ENCODE data around the gene PLA2G2D. TPM values are rescaled to one million over a fixed set of nuclear protein-coding genes. Genes with fewer than 3 reads are reported as not detected.

Gene PLA2G2D, protein sequence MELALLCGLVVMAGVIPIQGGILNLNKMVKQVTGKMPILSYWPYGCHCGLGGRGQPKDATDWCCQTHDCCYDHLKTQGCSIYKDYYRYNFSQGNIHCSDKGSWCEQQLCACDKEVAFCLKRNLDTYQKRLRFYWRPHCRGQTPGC
- polyA plus RNA-seq: under 1 TPM in 2 of 4 donors, not detected in 2; 0.40 to 0.41 TPM
- long read RNA-seq, donor 1: 0 reads
- long read RNA-seq, donor 2: 0 reads
- long read RNA-seq, donor 3: 0 reads
- long read RNA-seq, donor 4: 0 reads
- long read RNA-seq, donor 5: 0 reads
- long read RNA-seq, donor 6: 0 reads
- long read RNA-seq, donor 7: 0 reads
- long read RNA-seq, donor 8: 0 reads
- long read RNA-seq, donor 9: 0 reads
- long read RNA-seq, donor 10: 0 reads

DNA sequence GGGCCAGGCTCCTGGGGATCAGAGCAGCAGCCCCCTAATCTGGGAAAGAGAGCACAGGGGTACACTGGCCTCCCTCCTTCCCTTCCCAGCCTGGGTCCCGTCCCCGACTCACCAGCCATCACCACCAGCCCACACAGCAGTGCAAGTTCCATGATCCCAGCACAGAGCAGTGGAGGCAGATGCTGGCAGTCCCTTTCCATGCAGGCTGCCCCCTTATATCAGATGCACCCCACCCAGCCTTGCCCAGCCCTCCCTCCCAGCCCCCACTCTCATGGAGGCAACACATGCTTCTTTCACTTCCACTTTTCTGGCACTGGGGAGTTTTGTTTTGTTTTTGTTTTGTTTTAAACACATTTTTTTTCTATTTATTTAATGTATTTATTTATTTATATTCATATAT is at the start of gene PLA2G2D:
Gene PLA2G2D (minus strand): TSS at position 190 of the 400 bp plus-strand sequence. CDS start 38 bp downstream, at position 152.
- Histone ChIP-seq H3K4me1 (ENCODE audit: control insufficient read depth in 3 of 3, insufficient read depth in 2 of 3, low read depth in 1 of 3, low read length in 2 of 3) (no peaks in the 10 kb centered on the region), H3K27ac (ENCODE audit: low read depth in 1 of 3, low read length in 2 of 3) (no peak within 1 kb of the TSS), H3K4me3 (ENCODE audit: low read depth in 1 of 3, low read length in 3 of 3) (no peak within 1 kb of the TSS), H3K9me3 (ENCODE audit: control insufficient read depth in 2 of 2, insufficient read depth in 1 of 2, low read depth in 1 of 2, low read length in 1 of 2) (no peaks in the 10 kb centered on the region), H3K36me3 (ENCODE audit: control insufficient read depth in 3 of 3, insufficient read depth in 2 of 3, low read depth in 1 of 3, low read length in 3 of 3) (no peaks in the 10 kb centered on the region), H3K27me3 (ENCODE audit: control insufficient read depth in 3 of 3, insufficient read depth in 3 of 3, low read length in 3 of 3) (no peaks in the 10 kb centered on the region)
- DNase-seq: no peak
- no peak for FAIRE-seq
- 87 to 100% methylated on average over 2 of the region's 2 CpGs; no CpG with 5 or more reads in 1 of the 3 donors for WGBS, 3 donors

DNA sequence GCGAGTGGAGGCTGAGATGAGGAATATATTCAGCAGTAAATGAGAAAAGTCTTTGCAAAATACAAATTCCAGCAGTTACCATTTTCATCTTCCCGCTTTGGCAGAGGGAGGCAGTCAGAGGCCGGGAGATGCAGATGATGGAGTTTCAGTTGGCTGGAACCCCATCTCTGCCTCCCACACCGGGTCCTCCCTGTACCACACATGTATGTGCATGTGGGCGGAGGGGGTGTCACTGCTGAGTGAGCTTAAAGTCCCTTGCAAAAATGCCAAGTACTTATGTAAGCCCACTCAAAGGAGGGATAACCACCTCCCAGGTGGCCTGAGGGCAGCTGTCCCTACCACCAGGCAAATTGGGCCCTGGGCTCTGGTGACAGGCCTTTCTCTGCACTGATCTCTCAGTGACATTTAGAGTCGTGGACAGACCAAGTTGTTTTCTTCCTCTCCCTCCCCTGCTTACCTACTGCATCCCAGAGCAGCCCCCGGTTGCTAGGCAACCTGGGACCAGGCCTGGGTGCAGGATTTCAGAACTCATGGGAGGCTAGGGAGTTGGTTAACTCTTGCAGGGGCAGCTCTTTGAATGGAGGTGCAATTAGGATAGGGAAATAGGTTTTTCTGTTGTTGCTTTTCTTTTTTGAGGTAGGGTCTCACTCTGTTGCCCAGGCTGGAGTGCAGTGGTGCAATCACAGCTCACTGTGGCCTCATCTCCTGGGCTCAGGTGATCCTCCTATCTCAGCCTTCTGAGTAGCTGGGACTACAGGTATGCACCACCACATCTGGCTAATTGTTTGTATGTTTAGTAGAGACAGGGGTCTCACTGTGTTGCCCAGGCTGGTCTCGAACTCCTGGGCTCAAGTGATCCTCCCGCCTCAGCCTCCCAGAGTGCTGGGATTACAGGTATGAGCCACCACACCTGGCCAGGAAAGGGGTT is 49.5 kb upstream of the PLA2G2D start:
- Histone ChIP-seq H3K4me3 (ENCODE audit: low read depth in 1 of 3, low read length in 3 of 3) (no peak overlapping the region), H3K4me1 (ENCODE audit: control insufficient read depth in 3 of 3, insufficient read depth in 2 of 3, low read depth in 1 of 3, low read length in 2 of 3) (no peaks in the 10 kb centered on the region), H3K27ac (ENCODE audit: low read depth in 1 of 3, low read length in 2 of 3) (no peak overlapping the region), H3K27me3 (ENCODE audit: control insufficient read depth in 3 of 3, insufficient read depth in 3 of 3, low read length in 3 of 3) (no peaks in the 10 kb centered on the region), H3K9me3 (ENCODE audit: control insufficient read depth in 2 of 2, insufficient read depth in 1 of 2, low read depth in 1 of 2, low read length in 1 of 2) (peaks cover 0 to 16% of the 10 kb centered on the region in 2 donors), H3K36me3 (ENCODE audit: control insufficient read depth in 3 of 3, insufficient read depth in 2 of 3, low read depth in 1 of 3, low read length in 3 of 3) (no peaks in the 10 kb centered on the region)
- DNase-seq (no peak), FAIRE-seq (no peak)
- 77 to 84% (median 81%) methylated on average over 9 of the region's 9 CpGs for WGBS, 3 donors

DNA sequence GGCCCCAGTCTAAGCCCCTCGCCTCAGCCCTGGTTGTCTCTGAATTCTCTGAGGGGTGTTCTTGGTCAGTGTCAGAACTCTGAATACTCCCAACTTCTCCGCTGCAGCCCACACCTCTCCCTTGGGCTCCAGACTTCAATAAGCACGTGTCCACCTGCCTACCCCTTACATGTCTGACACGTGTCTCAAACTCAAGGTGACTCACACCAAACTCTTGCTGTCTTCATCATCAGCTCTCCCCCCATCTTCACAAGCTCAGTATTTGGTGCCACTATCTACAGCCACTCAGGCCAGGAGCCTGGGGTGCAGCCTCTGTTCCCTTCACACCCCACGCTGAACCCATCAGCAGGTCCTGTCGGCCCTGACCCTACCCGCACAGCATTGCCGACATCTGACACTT is 47.8 kb upstream of the PLA2G2D start:
- Histone ChIP-seq H3K27ac (ENCODE audit: low read depth in 1 of 3, low read length in 2 of 3) (no peak overlapping the region), H3K4me1 (ENCODE audit: control insufficient read depth in 3 of 3, insufficient read depth in 2 of 3, low read depth in 1 of 3, low read length in 2 of 3) (no peaks in the 10 kb centered on the region), H3K27me3 (ENCODE audit: control insufficient read depth in 3 of 3, insufficient read depth in 3 of 3, low read length in 3 of 3) (no peaks in the 10 kb centered on the region), H3K4me3 (ENCODE audit: low read depth in 1 of 3, low read length in 3 of 3) (no peak overlapping the region), H3K9me3 (ENCODE audit: control insufficient read depth in 2 of 2, insufficient read depth in 1 of 2, low read depth in 1 of 2, low read length in 1 of 2) (peaks cover 0 to 33% of the 10 kb centered on the region in 2 donors), H3K36me3 (ENCODE audit: control insufficient read depth in 3 of 3, insufficient read depth in 2 of 3, low read depth in 1 of 3, low read length in 3 of 3) (no peaks in the 10 kb centered on the region)
- DNase-seq (no peak), FAIRE-seq (no peak)
- 81 to 89% (median 83%) methylated on average over 8 of the region's 8 CpGs for WGBS, 3 donors

DNA sequence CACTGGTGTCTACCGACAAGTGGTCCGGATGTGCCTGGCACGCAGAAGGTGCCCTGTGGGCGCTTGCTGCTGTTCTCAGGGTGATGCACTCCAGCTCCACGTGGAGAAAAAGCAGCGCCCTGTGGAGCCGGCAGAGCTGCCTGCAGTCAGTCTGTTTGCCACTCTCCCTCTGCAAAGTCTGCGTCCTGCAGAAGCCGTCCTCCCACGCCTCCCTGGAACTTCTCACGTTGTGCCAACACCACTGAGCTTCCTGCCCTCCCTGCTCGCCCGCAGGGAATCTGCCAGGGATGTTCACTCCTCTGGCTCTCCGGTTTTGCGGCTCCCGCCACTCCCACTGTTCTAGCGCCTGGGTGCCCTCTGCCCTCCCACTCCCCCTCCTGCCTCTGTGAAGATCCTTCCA is 46.7 kb upstream of the PLA2G2D start:
- Histone ChIP-seq H3K4me1 (ENCODE audit: control insufficient read depth in 3 of 3, insufficient read depth in 2 of 3, low read depth in 1 of 3, low read length in 2 of 3) (no peaks in the 10 kb centered on the region), H3K27ac (ENCODE audit: low read depth in 1 of 3, low read length in 2 of 3) (no peak overlapping the region), H3K9me3 (ENCODE audit: control insufficient read depth in 2 of 2, insufficient read depth in 1 of 2, low read depth in 1 of 2, low read length in 1 of 2) (peaks cover 0 to 43% of the 10 kb centered on the region in 2 donors), H3K36me3 (ENCODE audit: control insufficient read depth in 3 of 3, insufficient read depth in 2 of 3, low read depth in 1 of 3, low read length in 3 of 3) (no peaks in the 10 kb centered on the region), H3K4me3 (ENCODE audit: low read depth in 1 of 3, low read length in 3 of 3) (no peak overlapping the region), H3K27me3 (ENCODE audit: control insufficient read depth in 3 of 3, insufficient read depth in 3 of 3, low read length in 3 of 3) (no peaks in the 10 kb centered on the region)
- DNase-seq (no peak), FAIRE-seq (no peak)
- 59 to 61% (median 60%) methylated on average over 17 of the region's 17 CpGs for WGBS, 3 donors

DNA sequence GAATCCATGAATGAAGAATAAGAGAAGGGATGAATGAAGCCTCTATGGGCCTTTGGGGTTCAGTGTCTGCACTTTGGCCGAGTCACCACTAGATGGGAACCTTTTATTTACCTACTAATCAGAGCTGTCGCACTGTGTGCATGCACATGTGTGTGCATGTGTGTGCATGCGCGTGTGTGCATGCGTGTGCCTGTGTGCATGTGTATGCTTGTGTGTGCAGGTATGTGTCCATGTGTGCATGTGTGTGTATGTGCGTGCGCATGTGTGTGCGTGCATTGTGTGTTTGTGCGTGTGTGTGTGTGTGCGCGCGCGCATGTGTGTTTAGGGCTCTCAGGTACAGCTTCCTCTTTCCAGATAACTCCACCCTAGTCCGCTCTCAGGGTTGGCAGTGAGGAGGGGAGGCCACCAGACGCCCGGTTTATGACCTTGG is 46.2 kb upstream of the PLA2G2D start:
- H3K4me1 ChIP-seq (ENCODE audit: control insufficient read depth in 3 of 3, insufficient read depth in 2 of 3, low read depth in 1 of 3, low read length in 2 of 3): no peaks in the 10 kb centered on the region
- no peak for DNase-seq
- H3K36me3 ChIP-seq (ENCODE audit: control insufficient read depth in 3 of 3, insufficient read depth in 2 of 3, low read depth in 1 of 3, low read length in 3 of 3): no peaks in the 10 kb centered on the region
- 73 to 87% (median 86%) methylated on average over 14 to 16 of the region's 16 CpGs for WGBS, 3 donors
- H3K27ac ChIP-seq (ENCODE audit: low read depth in 1 of 3, low read length in 2 of 3): no peak overlapping the region
- H3K4me3 ChIP-seq (ENCODE audit: low read depth in 1 of 3, low read length in 3 of 3): no peak overlapping the region
- no peaks in the 10 kb centered on the region for H3K27me3 ChIP-seq (ENCODE audit: control insufficient read depth in 3 of 3, insufficient read depth in 3 of 3, low read length in 3 of 3)
- H3K9me3 ChIP-seq (ENCODE audit: control insufficient read depth in 2 of 2, insufficient read depth in 1 of 2, low read depth in 1 of 2, low read length in 1 of 2): peaks cover 0 to 48% of the 10 kb centered on the region in 2 donors
- no peak for FAIRE-seq

DNA sequence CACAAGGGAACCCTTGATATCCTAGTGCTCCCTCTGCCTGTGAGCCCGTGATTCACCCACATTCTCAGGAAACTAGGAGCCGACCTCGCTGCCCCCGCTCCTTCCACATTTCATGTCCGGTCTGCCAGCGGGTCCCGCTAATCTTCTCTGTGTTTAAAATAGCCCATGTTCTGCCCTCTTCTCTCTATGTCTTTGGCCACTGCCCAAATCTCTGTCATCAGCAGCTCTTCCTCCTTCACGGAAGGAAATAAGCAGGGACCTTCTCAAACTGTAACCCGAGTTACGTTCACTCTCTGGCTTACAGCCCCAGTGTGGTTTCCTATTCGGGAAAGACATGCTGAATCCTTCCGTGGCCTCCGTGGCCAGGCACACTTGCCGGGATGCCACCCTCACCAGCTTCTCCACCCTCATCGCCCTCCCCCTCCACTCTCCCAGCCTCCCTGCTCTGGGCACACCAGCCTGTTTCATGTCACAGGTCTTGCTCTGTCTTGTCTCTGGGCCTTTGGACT is 45.4 kb upstream of the PLA2G2D start:
- no peak for FAIRE-seq
- Histone ChIP-seq H3K4me1 (ENCODE audit: control insufficient read depth in 3 of 3, insufficient read depth in 2 of 3, low read depth in 1 of 3, low read length in 2 of 3) (no peaks in the 10 kb centered on the region), H3K36me3 (ENCODE audit: control insufficient read depth in 3 of 3, insufficient read depth in 2 of 3, low read depth in 1 of 3, low read length in 3 of 3) (no peaks in the 10 kb centered on the region), H3K9me3 (ENCODE audit: control insufficient read depth in 2 of 2, insufficient read depth in 1 of 2, low read depth in 1 of 2, low read length in 1 of 2) (peaks cover 0 to 56% of the 10 kb centered on the region in 2 donors), H3K27me3 (ENCODE audit: control insufficient read depth in 3 of 3, insufficient read depth in 3 of 3, low read length in 3 of 3) (no peaks in the 10 kb centered on the region), H3K4me3 (ENCODE audit: low read depth in 1 of 3, low read length in 3 of 3) (no peak overlapping the region), H3K27ac (ENCODE audit: low read depth in 1 of 3, low read length in 2 of 3) (no peak overlapping the region)
- WGBS, 3 donors: 71 to 91% (median 85%) methylated on average over 15 of the region's 15 CpGs
- no peak for DNase-seq

DNA sequence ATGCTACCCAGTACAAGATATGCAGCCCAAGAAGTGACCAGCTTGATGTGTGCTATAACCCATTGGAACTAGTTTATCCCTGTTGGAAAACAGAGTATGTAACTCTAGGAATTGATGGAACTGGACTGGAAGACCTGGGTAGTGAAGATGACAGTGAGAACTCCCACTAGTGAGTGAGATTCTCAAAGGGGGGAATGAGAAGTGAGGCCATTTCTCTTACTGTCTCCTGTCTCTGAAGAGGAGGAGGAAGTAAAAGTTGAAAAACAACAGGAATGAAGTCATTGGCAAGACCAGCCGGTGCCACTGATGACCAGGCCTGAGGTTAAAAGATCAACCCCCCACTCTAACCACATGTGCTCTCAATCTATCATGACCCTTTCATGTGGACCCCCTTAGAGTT is 40.7 kb upstream of the PLA2G2D start:
- Histone ChIP-seq H3K36me3 (ENCODE audit: control insufficient read depth in 3 of 3, insufficient read depth in 2 of 3, low read depth in 1 of 3, low read length in 3 of 3) (no peaks in the 10 kb centered on the region), H3K4me1 (ENCODE audit: control insufficient read depth in 3 of 3, insufficient read depth in 2 of 3, low read depth in 1 of 3, low read length in 2 of 3) (no peaks in the 10 kb centered on the region), H3K27ac (ENCODE audit: low read depth in 1 of 3, low read length in 2 of 3) (no peak overlapping the region), H3K27me3 (ENCODE audit: control insufficient read depth in 3 of 3, insufficient read depth in 3 of 3, low read length in 3 of 3) (no peaks in the 10 kb centered on the region), H3K4me3 (ENCODE audit: low read depth in 1 of 3, low read length in 3 of 3) (no peak overlapping the region), H3K9me3 (ENCODE audit: control insufficient read depth in 2 of 2, insufficient read depth in 1 of 2, low read depth in 1 of 2, low read length in 1 of 2) (peaks cover 3 to 75% of the 10 kb centered on the region in 2 donors)
- WGBS, 3 donors: 67 to 81% (median 71%) methylated on average over 1 of the region's 1 CpG
- no peak for DNase-seq
- FAIRE-seq: no peak

DNA sequence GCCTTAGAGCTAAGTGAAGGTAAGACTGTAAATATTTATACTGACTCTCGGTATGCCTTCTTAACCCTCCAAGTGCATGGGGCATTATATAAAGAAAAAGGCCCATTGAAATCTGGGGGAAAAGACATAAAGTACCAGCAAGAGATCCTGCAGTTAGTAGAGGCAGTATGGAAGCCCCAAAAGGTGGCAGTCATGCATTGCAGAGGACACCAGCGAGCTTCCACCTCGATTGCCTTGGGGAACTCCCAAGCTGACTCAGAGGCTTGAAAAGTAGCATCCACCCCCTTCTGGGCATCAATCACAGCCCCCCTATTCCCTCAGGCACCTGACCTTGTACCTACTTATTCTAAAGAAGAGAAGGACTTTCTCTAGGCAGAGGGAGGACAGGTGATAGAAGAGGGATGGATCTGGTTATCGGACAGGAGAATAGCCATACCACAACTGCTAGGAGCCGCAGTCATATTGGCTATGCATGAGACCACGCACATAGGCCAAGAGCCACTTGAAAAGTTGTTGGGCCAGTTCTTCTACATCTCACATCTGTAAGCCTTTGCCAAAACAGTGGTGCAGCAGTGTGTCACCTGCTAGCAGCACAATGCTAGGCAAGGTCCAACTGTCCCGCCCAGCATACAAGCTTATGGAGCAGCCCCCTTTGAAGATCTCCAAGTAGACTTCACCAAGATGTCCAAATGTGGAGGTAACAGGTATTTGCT is 39.2 kb upstream of the PLA2G2D start:
- H3K4me1 ChIP-seq (ENCODE audit: control insufficient read depth in 3 of 3, insufficient read depth in 2 of 3, low read depth in 1 of 3, low read length in 2 of 3): no peaks in the 10 kb centered on the region
- no peaks in the 10 kb centered on the region for H3K36me3 ChIP-seq (ENCODE audit: control insufficient read depth in 3 of 3, insufficient read depth in 2 of 3, low read depth in 1 of 3, low read length in 3 of 3)
- 77 to 84% (median 83%) methylated on average over 7 of the region's 7 CpGs for WGBS, 3 donors
- DNase-seq: no peak
- H3K4me3 ChIP-seq (ENCODE audit: low read depth in 1 of 3, low read length in 3 of 3): no peak overlapping the region
- no peak for FAIRE-seq
- no peaks in the 10 kb centered on the region for H3K27me3 ChIP-seq (ENCODE audit: control insufficient read depth in 3 of 3, insufficient read depth in 3 of 3, low read length in 3 of 3)
- no peak overlapping the region for H3K27ac ChIP-seq (ENCODE audit: low read depth in 1 of 3, low read length in 2 of 3)
- H3K9me3 ChIP-seq (ENCODE audit: control insufficient read depth in 2 of 2, insufficient read depth in 1 of 2, low read depth in 1 of 2, low read length in 1 of 2): peaks cover 3 to 64% of the 10 kb centered on the region in 2 donors
